Brain microvascular endothelial cell (primary cell): ENCODE measurements around the gene CCT7.
A peak's percentile ranks its signal among the peaks of the same experiment; 100 is the strongest.

Source experiments
- DNase-seq: peaks from one replicate; pipeline ENCODE4 v3.0.0-alpha.2; 2020
- H3K27ac ChIP-seq: fragments of 250-450 bp; sonication (Bioruptor Pico); 2 replicates; pipeline ENCODE4 v1.5.1; 2020; ENCODE audit warnings: mild to moderate bottlenecking, moderate library complexity
- H3K27me3 ChIP-seq: fragments of 250-450 bp; sonication (Bioruptor Pico); replicated peaks from 2 replicates; pipeline ENCODE4 v1.5.1; 2020; ENCODE audit warnings: mild to moderate bottlenecking
- H3K36me3 ChIP-seq: fragments of 250-450 bp; sonication (Bioruptor Pico); replicated peaks from 2 replicates; pipeline ENCODE4 v1.5.1; 2020; ENCODE audit warnings: mild to moderate bottlenecking
- H3K4me3 ChIP-seq: 2 replicates; pipeline ENCODE4 v1.5.1; 2011; ENCODE audit warnings: low read depth, mild to moderate bottlenecking, control low read depth, low read length, moderate library complexity
- CTCF ChIP-seq: IDR thresholded peaks from 2 replicates; pipeline ENCODE4 v1.5.1; 2011; ENCODE audit warnings: low read depth, mild to moderate bottlenecking, moderate library complexity, low read length, control low read depth, inconsistent platforms; ENCODE audit errors: missing control alignments
- in situ Hi-C: cut with HindIII; loops from 2 replicates; pipeline ENCODE4 v1.10.0; 2017; ENCODE audit warnings: low sequenced_read_pairs, low pct_ligation_motif_present

The CCT7 gene

GRCh38 chr2:73272270-73272669 is 38.2 kb downstream of the CCT7 start:
- no peak overlapping the region for H3K27ac ChIP-seq
- no peak for TF ChIP-seq CTCF
- H3K36me3 ChIP-seq: no peaks in the 10 kb centered on the region
- DNase-seq: no peak
- no peak overlapping the region for H3K4me3 ChIP-seq
- in situ Hi-C loops: no loop called here
- peaks cover 32% of the 10 kb centered on the region for H3K27me3 ChIP-seq

- no peak for TF ChIP-seq CTCF
- in situ Hi-C loops: no loop called here
- H3K27ac ChIP-seq: no peak overlapping the region
- no peaks in the 10 kb centered on the region for H3K36me3 ChIP-seq
- H3K4me3 ChIP-seq: no peak overlapping the region
- DNase-seq: no peak
- H3K27me3 ChIP-seq: peaks cover 2% of the 10 kb centered on the region
These were observed 45.7 kb downstream of the CCT7 start for GRCh38 chr2:73279852-73280251.

GRCh38 chr2:73281244-73281643 is 47.1 kb downstream of the CCT7 start:
- no peak overlapping the region for H3K4me3 ChIP-seq
- TF ChIP-seq CTCF: no peak
- in situ Hi-C loops: no loop called here

GRCh38 chr2:73282924-73283544 is 48.9 kb downstream of the CCT7 start:
- no peak overlapping the region for H3K27ac ChIP-seq
- no peak for TF ChIP-seq CTCF
- in situ Hi-C loops: no loop called here
- peaks cover 4% of the 10 kb centered on the region for H3K27me3 ChIP-seq
- H3K36me3 ChIP-seq: no peaks in the 10 kb centered on the region
- H3K4me3 ChIP-seq: peak overlapping the region; percentile 62
- no peak for DNase-seq

More at GRCh38 chr2:73281244-73281643, 47.1 kb downstream of the CCT7 start:
- H3K36me3 ChIP-seq: no peaks in the 10 kb centered on the region
- no peak for DNase-seq
- no peak overlapping the region for H3K27ac ChIP-seq
- H3K27me3 ChIP-seq: peaks cover 4% of the 10 kb centered on the region

DNA sequence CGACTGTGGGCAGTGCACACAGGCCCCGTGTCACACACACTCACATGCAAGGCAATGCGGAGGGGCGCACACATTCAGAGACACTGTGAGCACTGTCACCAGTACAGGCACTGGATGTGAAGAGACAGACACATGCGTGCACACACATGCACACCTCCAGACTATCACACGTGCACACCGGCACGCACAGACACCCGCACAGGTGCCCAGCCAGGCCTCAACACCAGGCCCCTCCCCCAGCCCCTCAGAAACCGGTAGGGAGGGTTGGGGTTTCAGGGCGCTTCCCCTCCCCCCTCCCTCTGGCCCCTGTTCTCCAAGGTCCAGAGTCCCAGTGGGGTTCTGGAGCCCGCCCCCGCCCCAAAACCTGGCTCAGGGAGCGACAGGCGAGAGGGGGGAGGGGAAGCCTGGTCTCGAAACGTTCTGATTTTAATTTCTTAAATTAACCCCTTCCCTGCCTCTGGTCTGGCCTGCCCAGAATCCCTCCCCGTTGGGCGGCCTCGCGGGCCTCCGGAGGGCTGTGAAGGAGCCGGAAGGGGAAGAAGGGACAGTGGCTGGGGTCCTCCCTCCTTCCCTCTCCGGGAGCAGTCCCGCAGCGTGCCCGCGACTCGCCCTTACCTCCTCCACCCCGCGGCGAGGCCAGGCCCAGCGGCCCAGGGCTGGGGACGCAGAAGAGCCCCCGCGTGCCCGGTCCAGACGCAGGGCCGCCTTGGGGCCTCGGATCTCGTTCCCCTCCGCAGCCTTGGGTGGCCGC is 49.6 kb downstream of the CCT7 start:
- Histone ChIP-seq H3K27me3 (peaks cover 4% of the 10 kb centered on the region), H3K4me3 (peak overlapping the region; percentile 62), H3K27ac (no peak overlapping the region), H3K36me3 (no peaks in the 10 kb centered on the region)
- in situ Hi-C loops: no loop called here
- no peak for DNase-seq
- no peak for TF ChIP-seq CTCF
